Thyroid gland (tissue), 4 donors: ENCODE measurements around the gene CREB3L1.

Experiments
- CTCF ChIP-seq, 6 experiments: fragments of 200-600 bp in 3 of 6; fragments of 450-650 bp in 3 of 6; sonication (generic) in 3 of 6; IDR thresholded peaks; one replicate each; pipeline ENCODE4 v1.5.1; 2016 to 2019; ENCODE audit warnings: antibody characterized with exemption in 6 of 6, mild to moderate bottlenecking in 2 of 6, inconsistent platforms in 1 of 6, moderate library complexity in 1 of 6
- POLR2A ChIP-seq, 2 donors: fragments of 450-650 bp; IDR thresholded peaks; one replicate each; pipeline ENCODE4 v1.6.1; 2017; ENCODE audit warnings: antibody characterized with exemption in 2 of 2, mild to moderate bottlenecking in 2 of 2, moderate library complexity in 1 of 2

DNA sequence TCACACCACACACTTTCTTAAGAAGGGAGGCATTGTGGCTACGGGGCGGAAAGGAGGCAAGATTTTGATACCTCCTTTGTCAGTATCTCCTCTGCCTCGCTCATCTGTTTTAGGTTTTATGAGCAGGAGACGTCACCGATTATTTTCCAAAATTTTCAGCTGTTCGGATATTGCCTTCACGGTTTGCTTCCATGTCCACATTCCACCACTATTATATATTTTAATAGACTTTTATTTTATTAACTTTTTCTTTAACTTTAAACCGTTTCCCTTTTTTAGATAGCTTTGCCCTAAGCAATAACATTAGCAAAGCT lies 33.7 kb upstream of the CREB3L1 start:
- TF ChIP-seq CTCF (IDR thresholded peaks at IDR 0.05), result no peak
- no peak for TF ChIP-seq POLR2A (IDR thresholded peaks at IDR 0.05)
